DMS 273 (cell line): Measurements from ENCODE around the gene RFXAP.
A peak's percentile ranks its signal among the peaks of the same experiment; 100 is the strongest.

ENCODE experiments used
- DNase-seq: peaks from one replicate; lab custom pipeline; 2025; ENCODE audit not compliant: unreplicated experiment; lab: John Stamatoyannopoulos, UW

RFXAP gene

GRCh38 chr13:36862722-36863121 lies 43.7 kb downstream of the RFXAP start:
- DNase-seq = no peak

GRCh38 chr13:36865265-36865664 lies 46.2 kb downstream of the RFXAP start:
- no peak for DNase-seq

GRCh38 chr13:36866232-36866631 lies 47.2 kb downstream of the RFXAP start:
- DNase-seq = no peak

- peak; percentile 42 for DNase-seq
These were observed 51.1 kb downstream of the RFXAP start for GRCh38 chr13:36870050-36870692.

GRCh38 chr13:36872621-36873020 lies 53.6 kb downstream of the RFXAP start:
- peak; percentile 64 for DNase-seq

GRCh38 chr13:36875431-36875830 lies 56.4 kb downstream of the RFXAP start:
- no peak for DNase-seq

- no peak for DNase-seq
These were observed 56.9 kb downstream of the RFXAP start for GRCh38 chr13:36875961-36876360.
